Hepatocyte (in vitro differentiated cells): ENCODE measurements around the gene EIF4G3. TPM values are rescaled to one million over a fixed set of nuclear protein-coding genes. Genes with fewer than 3 reads are reported as not detected.
"Not testable (repeated sequence)": the region's sequence is repeated elsewhere in the genome, so short reads cannot be mapped to it uniquely, and the experiment has no call there.

ENCODE experiments used
- DNase-seq: peaks from one replicate; pipeline ENCODE4 v3.0.0-alpha.2; 2016; ENCODE audit warnings: low spot score
- H2AFZ ChIP-seq: fragments of 200-600 bp; sonication (generic); 2 replicates; pipeline ENCODE4 v1.6.0; 2016; ENCODE audit warnings: antibody characterized with exemption, mild to moderate bottlenecking
- H3K27ac ChIP-seq: fragments of 200-600 bp; sonication (generic); 2 replicates; pipeline ENCODE4 v1.5.1; 2016; ENCODE audit warnings: mild to moderate bottlenecking
- H3K27me3 ChIP-seq: fragments of 200-600 bp; sonication (generic); 2 replicates; pipeline ENCODE4 v1.6.1; 2016
- H3K36me3 ChIP-seq: fragments of 200-600 bp; sonication (generic); replicated peaks from 2 replicates; pipeline ENCODE4 v1.5.1; 2016; ENCODE audit warnings: low read depth; ENCODE audit not compliant: insufficient read depth
- H3K4me1 ChIP-seq: fragments of 200-600 bp; sonication (generic); 2 replicates; pipeline ENCODE4 v1.5.1; 2016; ENCODE audit warnings: mild to moderate bottlenecking, moderate library complexity; ENCODE audit not compliant: insufficient read depth
- H3K4me2 ChIP-seq: fragments of 200-600 bp; sonication (generic); 2 replicates; pipeline ENCODE4 v1.6.0; 2016
- H3K4me3 ChIP-seq: fragments of 200-600 bp; sonication (generic); 2 replicates; pipeline ENCODE4 v1.5.1; 2016; ENCODE audit warnings: mild to moderate bottlenecking
- H3K79me2 ChIP-seq: fragments of 200-600 bp; sonication (generic); 2 replicates; pipeline ENCODE4 v1.6.0; 2017; ENCODE audit warnings: mild to moderate bottlenecking
- H3K9me2 ChIP-seq: fragments of 200-600 bp; sonication (generic); replicated peaks from 2 replicates; pipeline ENCODE4 v1.6.0; 2017; ENCODE audit warnings: mild to moderate bottlenecking; ENCODE audit not compliant: insufficient read depth
- H3K9me3 ChIP-seq: fragments of 200-600 bp; sonication (generic); 2 replicates; pipeline ENCODE4 v1.5.1; 2016; ENCODE audit warnings: low read depth, mild to moderate bottlenecking
- H4K20me1 ChIP-seq: fragments of 200-600 bp; sonication (generic); 2 replicates; pipeline ENCODE4 v1.6.0; 2016; ENCODE audit warnings: mild to moderate bottlenecking; ENCODE audit not compliant: insufficient read depth, poor library complexity, severe bottlenecking
- EZH2 ChIP-seq: fragments of 200-600 bp; sonication (generic); IDR thresholded peaks from 2 replicates; pipeline ENCODE4 v1.6.1; 2016; ENCODE audit warnings: antibody characterized with exemption, mild to moderate bottlenecking, borderline replicate concordance
- EZH2phosphoT487 ChIP-seq: fragments of 200-600 bp; sonication (generic); IDR thresholded peaks from one replicate; pipeline ENCODE4 v1.6.1; 2018; ENCODE audit warnings: antibody characterized with exemption, mild to moderate bottlenecking, low read depth, moderate library complexity; ENCODE audit not compliant: unreplicated experiment, severe bottlenecking
- WGBS: methylation state at CpG from one replicate; pipeline ENCODE4 v1.1.6; 2016; ENCODE audit warnings: low lambda C conversion rate; ENCODE audit errors: missing lambda C conversion rate; 5-methylcytosine and 5-hydroxymethylcytosine counted together
- polyA plus RNA-seq: library from polyadenylated mRNA; unstranded; fragments of >200 nt; fragmentation: Nextera tagmentation; extraction: Ambion mirVana; gene quantifications from 2 replicates; pipeline ENCODE4 v1.2.1, GENCODE V29; 2016
- total RNA-seq: library from RNA; depleted of rRNA; stranded (reverse); fragments of >200 nt; gene quantifications from 2 replicates; pipeline ENCODE4 v1.2.3, GENCODE V29; 2014
- TF ChIP-seq, protein P1 (sequence below): fragments of 200-600 bp; sonication (generic); IDR thresholded peaks from 2 replicates; pipeline ENCODE4 v1.5.1; 2016; ENCODE audit warnings: antibody characterized with exemption, mild to moderate bottlenecking; ENCODE audit not compliant: poor library complexity

The EIF4G3 gene
- total and polyA plus RNA-seq, 2 experiments from 2014 or later: 33.4 to 42.2 TPM

DNA sequence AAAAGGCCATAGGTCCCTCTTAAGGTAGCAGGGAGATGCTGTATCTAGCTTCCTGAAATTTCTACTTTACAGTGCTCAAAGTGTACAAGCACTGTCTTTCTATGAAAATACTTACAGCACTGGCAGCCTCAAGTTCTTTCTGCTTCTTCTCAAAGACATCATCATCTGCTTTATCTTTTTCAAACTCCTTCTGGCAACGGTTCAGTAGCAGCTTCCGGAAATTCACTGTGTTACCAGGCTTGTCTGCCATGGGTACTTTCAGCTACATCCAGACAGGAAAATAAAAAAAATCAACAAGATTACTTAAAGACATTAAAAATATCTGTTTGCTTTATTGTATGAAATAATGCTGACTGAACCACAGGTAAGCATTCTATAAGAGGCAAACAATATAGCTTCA is 311.7 kb downstream of the EIF4G3 start:
- Histone ChIP-seq H3K27ac (no peak overlapping the region), H3K4me3 (no peak overlapping the region), H3K27me3 (no peaks in the 10 kb centered on the region), H3K4me2 (no peak overlapping the region), H3K9me2 (no peaks in the 10 kb centered on the region), H4K20me1 (no peaks in the 10 kb centered on the region), H3K36me3 (peaks cover 7% of the 10 kb centered on the region), H3K9me3 (no peaks in the 10 kb centered on the region), H3K4me1 (no peaks in the 10 kb centered on the region), H2AFZ (no peak overlapping the region), H3K79me2 (no peaks in the 10 kb centered on the region)
- no peak for TF ChIP-seq EZH2
- no peak for TF ChIP-seq EZH2phosphoT487
- TF ChIP-seq, protein P1, sequence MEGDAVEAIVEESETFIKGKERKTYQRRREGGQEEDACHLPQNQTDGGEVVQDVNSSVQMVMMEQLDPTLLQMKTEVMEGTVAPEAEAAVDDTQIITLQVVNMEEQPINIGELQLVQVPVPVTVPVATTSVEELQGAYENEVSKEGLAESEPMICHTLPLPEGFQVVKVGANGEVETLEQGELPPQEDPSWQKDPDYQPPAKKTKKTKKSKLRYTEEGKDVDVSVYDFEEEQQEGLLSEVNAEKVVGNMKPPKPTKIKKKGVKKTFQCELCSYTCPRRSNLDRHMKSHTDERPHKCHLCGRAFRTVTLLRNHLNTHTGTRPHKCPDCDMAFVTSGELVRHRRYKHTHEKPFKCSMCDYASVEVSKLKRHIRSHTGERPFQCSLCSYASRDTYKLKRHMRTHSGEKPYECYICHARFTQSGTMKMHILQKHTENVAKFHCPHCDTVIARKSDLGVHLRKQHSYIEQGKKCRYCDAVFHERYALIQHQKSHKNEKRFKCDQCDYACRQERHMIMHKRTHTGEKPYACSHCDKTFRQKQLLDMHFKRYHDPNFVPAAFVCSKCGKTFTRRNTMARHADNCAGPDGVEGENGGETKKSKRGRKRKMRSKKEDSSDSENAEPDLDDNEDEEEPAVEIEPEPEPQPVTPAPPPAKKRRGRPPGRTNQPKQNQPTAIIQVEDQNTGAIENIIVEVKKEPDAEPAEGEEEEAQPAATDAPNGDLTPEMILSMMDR: no peak
- DNase-seq: no peak
- 77% methylated on average over 2 of the region's 2 CpGs for WGBS

DNA sequence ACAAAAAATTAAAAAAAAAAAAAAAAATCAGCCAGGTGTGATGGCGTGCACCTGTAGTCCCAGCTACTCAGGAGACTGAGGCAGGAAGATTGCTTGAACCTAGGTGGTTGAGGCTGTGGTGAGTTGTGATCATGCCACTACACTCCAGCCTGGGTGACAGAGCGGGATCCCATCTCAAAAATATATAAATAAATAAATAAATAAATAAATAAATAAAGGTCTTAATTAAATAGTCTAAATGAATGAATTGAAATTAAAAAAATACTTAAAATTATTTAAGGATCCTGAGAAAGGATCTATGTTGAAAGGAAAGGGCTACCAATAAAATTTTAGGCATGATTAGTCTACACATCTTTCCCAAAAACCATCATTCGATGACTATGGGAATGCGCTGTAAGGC is 322.2 kb downstream of the EIF4G3 start:
- TF ChIP-seq, protein P1: no peak
- no peak for TF ChIP-seq EZH2phosphoT487
- H3K36me3 ChIP-seq: peaks cover 4% of the 10 kb centered on the region
- H3K9me3 ChIP-seq: no peaks in the 10 kb centered on the region
- no peak for DNase-seq
- H2AFZ ChIP-seq: no peak overlapping the region
- over 99% methylated on average over 4 of the region's 4 CpGs for WGBS
- no peaks in the 10 kb centered on the region for H3K4me1 ChIP-seq
- H3K4me3 ChIP-seq: no peak overlapping the region
- no peak overlapping the region for H3K27ac ChIP-seq
- H3K27me3 ChIP-seq: no peaks in the 10 kb centered on the region
- no peaks in the 10 kb centered on the region for H3K79me2 ChIP-seq
- no peaks in the 10 kb centered on the region for H3K9me2 ChIP-seq
- H3K4me2 ChIP-seq: no peak overlapping the region
- H4K20me1 ChIP-seq: no peaks in the 10 kb centered on the region

DNA sequence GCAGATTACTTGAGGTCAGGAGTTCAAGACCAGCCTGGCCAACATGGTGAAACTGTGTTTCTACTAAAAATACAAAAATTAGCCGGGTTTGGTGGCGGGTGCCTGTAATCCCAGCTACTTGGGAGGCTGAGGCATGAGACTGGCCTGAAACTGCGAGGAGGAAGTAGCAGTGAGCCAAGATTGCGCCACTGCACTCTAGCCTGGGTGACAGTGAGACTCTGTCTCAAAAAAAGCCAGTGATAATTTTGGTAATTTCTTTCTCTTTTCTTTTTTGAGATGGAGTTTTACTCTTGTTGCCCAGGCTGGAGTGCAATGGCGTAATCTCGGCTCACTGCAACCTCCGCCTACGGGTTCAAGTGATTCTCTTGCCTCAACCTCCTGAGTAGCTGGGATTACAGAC is 324.9 kb downstream of the EIF4G3 start:
- H3K4me3 ChIP-seq, H3K79me2 ChIP-seq, H3K9me2 ChIP-seq, DNase-seq, H3K9me3 ChIP-seq, H3K4me1 ChIP-seq, H4K20me1 ChIP-seq, H2AFZ ChIP-seq, H3K4me2 ChIP-seq, H3K36me3 ChIP-seq, H3K27me3 ChIP-seq, H3K27ac ChIP-seq: not testable (repeated sequence)
- WGBS: 86% methylated on average over 8 of the region's 8 CpGs

DNA sequence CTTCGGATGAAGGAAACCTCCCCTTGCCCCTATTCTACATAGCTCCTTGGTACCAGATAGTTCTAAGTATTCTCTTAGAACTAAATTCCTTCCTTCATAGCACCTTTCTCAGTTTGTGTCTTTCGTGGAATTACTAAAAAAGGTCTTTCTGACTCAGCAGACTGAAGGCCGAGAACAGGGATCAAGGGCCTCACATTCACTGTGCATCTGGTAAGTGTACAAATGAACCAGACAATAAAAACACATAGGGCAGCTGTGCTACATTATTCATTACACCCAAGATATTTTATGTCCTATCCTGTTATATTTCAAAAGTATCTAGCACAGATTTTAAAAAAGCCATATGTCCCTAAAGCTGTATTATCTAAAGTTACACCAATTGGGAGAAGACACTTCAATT is 326.7 kb downstream of the EIF4G3 start:
- Histone ChIP-seq H3K27ac (no peak overlapping the region), H3K27me3 (no peaks in the 10 kb centered on the region), H3K4me2 (no peak overlapping the region), H3K9me2 (no peaks in the 10 kb centered on the region), H2AFZ (no peak overlapping the region), H3K9me3 (no peaks in the 10 kb centered on the region), H4K20me1 (no peaks in the 10 kb centered on the region), H3K36me3 (no peaks in the 10 kb centered on the region), H3K4me3 (no peak overlapping the region), H3K4me1 (no peaks in the 10 kb centered on the region), H3K79me2 (no peaks in the 10 kb centered on the region)
- DNase-seq: peak; percentile 14
- WGBS: 69% methylated on average over 3 of the region's 3 CpGs
- TF ChIP-seq, protein P1: no peak
- TF ChIP-seq EZH2 (no peak), EZH2phosphoT487 (no peak)
